Tongue (tissue), 2 donors: ENCODE measurements around the gene SAMD3. TPM values are rescaled to one million over a fixed set of nuclear protein-coding genes. Genes with fewer than 3 reads are reported as not detected.
"Not testable (repeated sequence)": the region's sequence is repeated elsewhere in the genome, so short reads cannot be mapped to it uniquely, and the experiment has no call there.

ENCODE experiments used
- DNase-seq: peaks from one replicate; pipeline ENCODE4 v3.0.0-alpha.2; 2015
- total RNA-seq: library from RNA; depleted of rRNA; stranded (reverse); fragments of >200 nt; gene quantifications from one replicate; pipeline ENCODE4 v1.2.3, GENCODE V29; 2014

The SAMD3 gene
- total RNA-seq, 1 donor from 2014 or later, result 4.8 TPM

- DNase-seq, result no peak
Measured at GRCh38 chr6:130211691-130212090, 11.1 kb downstream of the SAMD3 start.

GRCh38 chr6:130207979-130208649, 14.6 kb downstream of the SAMD3 start:
- DNase-seq, result no peak

- DNase-seq, result no peak
Measured at GRCh38 chr6:130206479-130206878, 16.3 kb downstream of the SAMD3 start.

DNA sequence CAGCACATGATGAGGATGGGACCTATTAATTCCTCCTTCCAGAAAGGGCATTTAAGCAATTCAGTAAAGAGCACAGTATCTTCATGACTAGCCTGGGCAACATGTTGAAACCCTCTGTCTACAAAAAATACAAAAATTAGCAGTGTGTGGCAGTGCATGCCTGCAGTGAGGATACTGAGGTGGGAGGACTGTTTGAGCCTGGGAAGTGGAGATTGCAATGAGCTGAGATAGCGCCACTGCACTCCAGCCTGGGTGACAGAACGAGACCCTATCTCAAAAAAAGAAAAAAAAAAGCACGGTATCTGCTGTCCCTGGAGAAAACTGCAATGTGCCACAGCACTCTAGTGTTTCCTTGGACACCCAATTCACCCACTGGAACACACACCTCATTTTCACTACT, 18.4 kb downstream of the SAMD3 start:
- DNase-seq, result no peak

GRCh38 chr6:130203370-130203769, 19.4 kb downstream of the SAMD3 start:
- DNase-seq, result no peak

DNA sequence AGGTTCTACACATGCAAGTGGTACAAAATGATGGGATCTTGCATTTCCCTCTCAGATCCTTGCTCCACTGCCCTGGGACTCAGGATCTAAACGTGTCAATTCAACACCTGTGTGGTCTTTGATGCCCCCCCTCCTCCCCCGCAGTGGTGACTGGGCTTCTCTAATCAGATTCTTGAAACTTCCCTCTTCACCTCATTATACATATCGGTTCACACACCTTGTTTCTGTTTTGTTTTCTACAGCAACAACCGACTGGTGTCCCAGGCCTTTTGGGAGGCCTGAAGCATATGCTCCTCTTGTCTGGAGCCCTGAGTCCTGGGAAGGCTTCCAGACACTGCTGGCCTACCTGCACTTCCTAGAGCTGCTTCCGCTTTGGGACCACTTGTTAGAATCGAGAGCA, 20.0 kb downstream of the SAMD3 start:
- DNase-seq, result no peak

- no peak for DNase-seq
Measured at GRCh38 chr6:130200020-130200419, 22.7 kb downstream of the SAMD3 start.

DNA sequence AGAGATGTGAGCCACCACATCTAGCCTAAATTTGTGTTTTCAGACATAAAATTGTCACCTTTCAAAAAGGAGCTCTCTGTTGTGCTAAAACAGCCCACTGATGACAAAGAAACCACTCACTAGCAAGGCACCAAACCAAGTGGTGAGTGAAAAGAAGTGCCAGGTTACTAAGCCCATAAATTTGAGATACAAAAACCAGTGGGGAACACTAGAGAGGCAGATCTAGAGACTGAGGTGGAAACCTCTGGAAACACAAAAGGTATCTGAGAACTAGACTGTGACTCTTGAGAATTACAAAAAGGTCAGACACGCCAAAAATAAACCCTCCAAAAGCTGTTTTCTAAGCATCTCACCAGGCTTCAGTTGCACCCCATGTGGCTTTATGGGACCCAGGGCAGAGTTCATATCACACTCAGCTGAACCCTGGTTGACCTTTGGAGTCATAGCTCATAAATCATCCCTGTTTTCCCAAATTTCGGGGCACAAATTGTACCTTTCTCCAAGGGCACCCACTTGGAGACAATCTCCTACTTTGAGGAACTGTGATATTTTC, 24.2 kb downstream of the SAMD3 start:
- DNase-seq, result no peak

- DNase-seq, result not testable (repeated sequence)
Measured at GRCh38 chr6:130197816-130198482, 24.8 kb downstream of the SAMD3 start.

DNA sequence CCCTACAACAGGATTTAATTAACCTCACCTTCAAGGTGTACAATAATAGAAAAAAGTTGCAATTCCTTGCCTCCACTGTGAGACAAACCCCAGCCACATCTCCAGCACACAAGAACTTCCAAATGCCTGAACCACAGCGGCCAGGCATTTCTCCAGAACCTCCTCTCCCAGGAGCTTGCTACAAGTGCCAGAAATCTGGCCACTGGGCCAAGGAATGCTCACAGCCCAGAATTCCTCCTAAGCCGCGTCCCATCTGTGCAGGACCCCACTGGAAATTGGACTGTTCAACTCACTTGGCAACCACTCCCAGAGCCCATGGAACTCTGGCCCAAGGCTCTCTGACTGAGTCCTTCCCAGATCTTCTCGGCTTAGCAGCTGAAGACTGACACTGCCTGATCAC, 28.3 kb downstream of the SAMD3 start:
- DNase-seq, result not testable (repeated sequence)

GRCh38 chr6:130190701-130191690, 31.8 kb downstream of the SAMD3 start:
- peak; percentile 42 for DNase-seq

DNA sequence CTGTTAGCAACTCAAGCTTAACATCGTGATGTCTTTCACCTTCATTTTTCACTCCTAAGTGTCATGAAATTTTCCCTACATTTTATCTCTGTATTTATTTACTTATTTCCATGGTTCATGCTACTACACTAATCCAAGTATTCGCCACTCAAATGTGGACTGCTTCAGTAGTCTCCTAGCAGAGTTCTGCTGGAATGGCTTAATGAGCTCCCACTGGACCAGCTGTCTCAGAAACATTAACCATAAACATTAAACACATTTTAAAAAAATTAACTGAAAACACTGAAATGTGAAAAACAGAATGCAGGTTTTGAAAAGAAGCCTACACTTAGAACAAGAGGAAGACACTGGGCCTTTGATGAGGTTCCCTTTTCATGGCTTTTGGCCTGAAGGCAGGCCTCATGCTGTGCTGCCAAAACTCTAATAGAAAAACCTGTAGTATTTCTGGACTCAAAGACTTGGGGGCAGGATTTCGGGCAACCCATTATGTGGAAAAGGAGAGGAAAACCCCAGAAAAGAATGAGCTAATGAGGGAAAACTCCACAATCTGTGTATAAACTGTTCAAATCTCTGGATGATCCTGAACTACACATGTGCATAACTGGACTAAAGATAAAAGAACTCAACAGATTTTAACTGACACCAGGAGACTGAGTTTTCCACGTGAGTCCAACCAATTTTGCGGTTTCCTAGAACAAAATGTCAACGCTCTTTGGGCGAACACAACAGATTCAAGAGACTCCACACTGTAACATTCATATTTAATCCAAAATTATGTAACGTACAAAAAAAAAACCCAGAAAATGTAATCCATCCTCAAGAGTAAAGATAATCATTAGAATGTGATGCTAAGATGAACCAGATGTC, 33.0 kb downstream of the SAMD3 start:
- peak; percentile 79 for DNase-seq

- no peak for DNase-seq
Measured at GRCh38 chr6:130188207-130188899, 34.4 kb downstream of the SAMD3 start.

DNA sequence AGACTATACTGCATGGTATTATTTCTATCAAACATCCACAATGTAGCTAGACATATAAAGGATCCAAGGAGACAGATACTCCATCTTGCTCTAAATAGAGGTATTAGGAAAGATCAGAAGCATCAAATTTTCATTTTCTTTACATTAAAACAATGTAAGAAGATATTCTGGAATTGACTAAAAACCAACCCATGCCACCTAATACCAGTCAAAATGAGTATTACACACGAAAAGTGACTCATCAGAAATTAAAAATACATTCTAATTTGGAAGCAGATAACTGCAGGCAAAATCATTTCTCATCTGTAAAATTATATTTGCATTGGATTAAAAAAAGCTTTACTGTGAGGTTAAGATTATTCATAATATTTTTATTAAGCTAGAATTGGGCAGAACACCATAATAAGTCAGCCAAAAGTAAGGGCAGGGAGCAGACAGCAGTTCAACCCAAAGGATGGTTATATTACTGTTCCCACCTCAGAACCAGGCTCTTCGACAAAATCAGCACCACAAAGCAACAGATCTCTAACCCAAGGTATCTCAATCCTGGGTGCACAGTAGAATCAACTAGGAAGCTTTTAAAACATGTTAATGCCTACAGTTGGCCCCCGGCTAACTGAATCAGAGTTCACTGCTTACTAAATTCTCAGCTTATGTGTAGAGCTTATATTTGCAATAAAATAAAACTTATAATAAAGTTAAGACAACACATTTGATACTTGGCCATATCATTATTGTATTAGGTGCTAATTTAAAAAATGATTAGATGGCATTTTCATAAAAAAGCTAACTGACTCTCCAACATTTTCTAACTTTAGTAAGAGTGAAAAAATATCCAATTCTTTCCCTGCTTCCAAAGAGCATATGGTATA, 35.2 kb downstream of the SAMD3 start:
- no peak for DNase-seq

GRCh38 chr6:130185658-130186057, 37.1 kb downstream of the SAMD3 start:
- DNase-seq, result no peak

GRCh38 chr6:130183271-130184222, 39.2 kb downstream of the SAMD3 start:
- DNase-seq, result no peak

DNA sequence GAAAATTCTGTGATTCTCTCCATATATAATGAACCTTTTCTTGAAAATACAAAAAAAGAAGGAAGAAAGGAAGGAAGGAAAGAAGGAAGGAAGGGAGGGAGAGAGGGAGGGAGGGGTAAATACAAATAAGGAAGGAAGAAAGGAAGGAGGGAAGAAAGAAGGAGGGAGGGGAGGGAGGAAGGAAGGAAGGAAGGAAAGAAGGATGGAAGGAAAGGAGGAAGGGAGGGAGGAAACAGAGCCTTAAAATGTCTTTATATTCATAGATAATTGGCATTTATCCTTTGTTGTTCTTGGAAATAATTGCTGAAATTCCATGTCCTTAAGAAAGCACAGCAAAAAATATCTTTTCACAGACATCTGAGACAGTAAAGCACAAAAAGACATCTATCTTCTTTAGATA, 40.3 kb downstream of the SAMD3 start:
- DNase-seq, result no peak

DNA sequence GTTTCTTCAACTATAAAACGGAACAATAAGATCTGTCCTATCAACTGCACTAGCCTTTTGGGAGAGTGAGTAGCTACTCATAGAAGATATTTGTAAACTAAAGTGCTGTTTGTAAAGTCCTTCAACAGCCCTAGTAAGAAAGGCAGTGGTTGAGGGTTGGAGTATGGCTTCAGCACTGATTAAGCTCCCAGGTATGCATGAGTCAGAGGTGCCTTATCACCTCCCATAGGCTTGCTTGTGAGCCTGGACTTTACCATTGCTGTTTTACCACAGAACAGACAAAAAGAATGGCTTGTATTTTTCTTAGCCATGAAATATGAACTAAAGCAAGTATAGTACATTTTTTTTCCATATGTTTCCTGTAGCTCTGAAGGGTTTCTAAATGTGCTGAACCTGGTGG, 44.1 kb downstream of the SAMD3 start:
- no peak for DNase-seq

GRCh38 chr6:130176378-130176777, 46.4 kb downstream of the SAMD3 start:
- DNase-seq, result no peak
